SK-N-SH (cell line): Measurements from ENCODE around the gene VCAM1. TPM values are rescaled to one million over a fixed set of nuclear protein-coding genes. Genes with fewer than 3 reads are reported as not detected.

Experiments
- CTCF ChIA-PET: fragments of 300-600, 350-600 bp; formaldehyde crosslinking; extraction: SDS; loops from one replicate; lab custom pipeline; 2021; lab: Yijun Ruan, JAX
- POLR2A ChIA-PET: fragments of 350-600 bp; sonication (Branson Sonifier 250); formaldehyde crosslinking; extraction: SDS; loops from one replicate; lab custom pipeline; 2020; ENCODE audit warnings: antibody characterized with exemption, inconsistent platforms; lab: Yijun Ruan, JAX
- DNase-seq: peaks from one replicate; pipeline ENCODE4 v3.0.0; 2012
- H2AFZ ChIP-seq: fragments of 200-600 bp; sonication (generic); 2 replicates; pipeline ENCODE4 v1.8.1; 2016; ENCODE audit warnings: antibody characterized with exemption, mild to moderate bottlenecking, low read depth
- H3F3A ChIP-seq: fragments of 200-600 bp; sonication (generic); replicated peaks from 2 replicates; pipeline ENCODE3; 2016; ENCODE audit warnings: antibody characterized with exemption, mild to moderate bottlenecking; ENCODE audit not compliant: insufficient read depth
- H3K27ac ChIP-seq, 2 experiments: fragments of 200-500 bp in 1 of 2; fragments of 200-600 bp in 1 of 2; sonication (Bioruptor generic) in 1 of 2; sonication (generic), shearing (Covaris generic) in 1 of 2; 2 replicates each; pipeline versions ENCODE4 v1.5.1 to v1.6.1; 2014 to 2016; ENCODE audit warnings: low read depth in 2 of 2, inconsistent platforms in 1 of 2, low read length in 1 of 2, mild to moderate bottlenecking in 1 of 2, mixed read lengths in 1 of 2
- H3K27me3 ChIP-seq: fragments of 200-600 bp; sonication (generic), shearing (Covaris generic); 2 replicates; pipeline ENCODE4 v1.6.1; 2016; ENCODE audit warnings: mixed run types; ENCODE audit not compliant: insufficient read depth
- H3K36me3 ChIP-seq, 2 experiments: fragments of 200-500 bp in 1 of 2; fragments of 200-600 bp in 1 of 2; sonication (Bioruptor generic) in 1 of 2; sonication (generic) in 1 of 2; replicated peaks in 1 of 2; 2 replicates each; pipeline versions ENCODE3 to v1.5.1; 2014 to 2016; ENCODE audit warnings: low read length in 1 of 2, mild to moderate bottlenecking in 1 of 2; ENCODE audit not compliant: insufficient read depth in 2 of 2, control insufficient read depth in 1 of 2
- H3K4me1 ChIP-seq, 2 experiments: fragments of 200-500 bp in 1 of 2; fragments of 200-600 bp in 1 of 2; sonication (Bioruptor generic) in 1 of 2; sonication (generic), shearing (Covaris generic) in 1 of 2; 2 replicates each; pipeline versions ENCODE4 v1.5.1 to v1.6.1; 2014 to 2016; ENCODE audit warnings: low read depth in 1 of 2, low read length in 1 of 2, mixed run types in 1 of 2; ENCODE audit not compliant: insufficient read depth in 2 of 2, control insufficient read depth in 1 of 2
- H3K4me2 ChIP-seq: fragments of 200-600 bp; sonication (generic), shearing (Covaris generic); 2 replicates; pipeline ENCODE4 v1.6.1; 2017; ENCODE audit warnings: mixed run types
- H3K4me3 ChIP-seq, 2 experiments: fragments of 200-500 bp in 1 of 2; fragments of 200-600 bp in 1 of 2; sonication (Bioruptor generic) in 1 of 2; sonication (generic), shearing (Covaris generic) in 1 of 2; 2 replicates each; pipeline versions ENCODE4 v1.5.1 to v1.8.1; 2014 to 2016; ENCODE audit warnings: low read depth in 2 of 2, inconsistent platforms in 1 of 2, low read length in 1 of 2, mild to moderate bottlenecking in 1 of 2, mixed read lengths in 1 of 2, moderate library complexity in 1 of 2
- H3K79me2 ChIP-seq: fragments of 200-600 bp; sonication (generic); 2 replicates; pipeline ENCODE4 v1.8.1; 2017; ENCODE audit warnings: mild to moderate bottlenecking; ENCODE audit not compliant: insufficient read depth
- H3K9ac ChIP-seq: fragments of 200-600 bp; sonication (generic); 2 replicates; pipeline ENCODE4 v1.6.1; 2017; ENCODE audit warnings: mixed run types
- H3K9me2 ChIP-seq: fragments of 200-600 bp; sonication (generic); 2 replicates; pipeline ENCODE4 v1.6.1; 2017; ENCODE audit warnings: mixed run types
- H3K9me3 ChIP-seq: fragments of 200-600 bp; sonication (generic); 2 replicates; pipeline ENCODE4 v1.6.1; 2017; ENCODE audit warnings: mixed run types, mild to moderate bottlenecking, moderate library complexity
- H4K20me1 ChIP-seq: fragments of 200-600 bp; sonication (generic); 2 replicates; pipeline ENCODE4 v1.6.1; 2017; ENCODE audit warnings: mild to moderate bottlenecking, mixed run types; ENCODE audit not compliant: insufficient read depth
- CHD2 ChIP-seq: fragments of 150-350 bp; IDR thresholded peaks from 2 replicates; pipeline ENCODE4 v1.6.1; 2018; ENCODE audit warnings: low read length; ENCODE audit not compliant: partially characterized antibody
- EP300 ChIP-seq, 2 experiments: IDR thresholded peaks; 2 replicates each; pipeline versions ENCODE4 v1.4.0 to v1.6.1; 2012; ENCODE audit warnings: borderline replicate concordance in 1 of 2, low read depth in 1 of 2, low read length in 1 of 2
- EZH2phosphoT487 ChIP-seq: fragments of 200-600 bp; sonication (generic); IDR thresholded peaks from 2 replicates; pipeline ENCODE4 v1.6.1; 2017; ENCODE audit warnings: low read depth, mixed run types, mild to moderate bottlenecking, antibody characterized with exemption, moderate library complexity, borderline replicate concordance
- FOXJ3 ChIP-seq: sonication (generic); formaldehyde crosslinking; IDR thresholded peaks from 2 replicates; pipeline ENCODE4 v1.5.1; 2020; ENCODE audit warnings: mild to moderate bottlenecking, missing genetic modification reagents
- FOXM1 ChIP-seq: IDR thresholded peaks from 2 replicates; pipeline ENCODE4 v1.4.0; 2012; ENCODE audit warnings: low read depth, mild to moderate bottlenecking
- GATA2 ChIP-seq: sonication (generic); formaldehyde crosslinking; IDR thresholded peaks from 2 replicates; pipeline ENCODE4 v1.5.0; 2020; ENCODE audit warnings: mild to moderate bottlenecking, missing genetic modification reagents
- MXI1 ChIP-seq: IDR thresholded peaks from 2 replicates; pipeline ENCODE4 v1.6.1; 2012; ENCODE audit warnings: mild to moderate bottlenecking, low read depth, low read length, improper control_type of control experiment
- NFIC ChIP-seq: IDR thresholded peaks from 2 replicates; pipeline ENCODE4 v1.4.0; 2012; ENCODE audit warnings: borderline replicate concordance
- POLR2AphosphoS5 ChIP-seq: IDR thresholded peaks from 2 replicates; pipeline ENCODE4 v1.6.1; 2012; ENCODE audit warnings: low read depth, low read length
- RCOR1 ChIP-seq: fragments of 150-350 bp; IDR thresholded peaks from 2 replicates; pipeline ENCODE4 v1.6.1; 2017; ENCODE audit warnings: antibody characterized with exemption, low read length
- RFX5 ChIP-seq: IDR thresholded peaks from 2 replicates; pipeline ENCODE4 v1.6.1; 2012; ENCODE audit warnings: mild to moderate bottlenecking, improper control_type of control experiment, low read length
- RXRA ChIP-seq: IDR thresholded peaks from 2 replicates; pipeline ENCODE4 v1.4.0; 2012; ENCODE audit warnings: low read depth, mild to moderate bottlenecking, borderline replicate concordance
- SIN3A ChIP-seq: IDR thresholded peaks from 2 replicates; pipeline ENCODE4 v1.6.1; 2012; ENCODE audit warnings: low read depth, mild to moderate bottlenecking, low read length, moderate library complexity, borderline replicate concordance
- SMC3 ChIP-seq: IDR thresholded peaks from 2 replicates; pipeline ENCODE4 v1.6.1; 2012; ENCODE audit warnings: low read depth, low read length, improper control_type of control experiment
- TEAD4 ChIP-seq: IDR thresholded peaks from 2 replicates; pipeline ENCODE4 v1.4.0; 2012; ENCODE audit warnings: mild to moderate bottlenecking, borderline replicate concordance; ENCODE audit not compliant: insufficient read depth
- YY1 ChIP-seq: IDR thresholded peaks from 2 replicates; pipeline ENCODE4 v1.4.0; 2012; ENCODE audit warnings: low read depth, mild to moderate bottlenecking
- WGBS: methylation state at CpG from one replicate; pipeline ENCODE4 v1.1.6; 2017; ENCODE audit warnings: low lambda C conversion rate; 5-methylcytosine and 5-hydroxymethylcytosine counted together
- polyA plus RNA-seq, 3 experiments: library from polyadenylated mRNA; depleted of rRNA; stranded (reverse); fragments of >200 nt; gene quantifications; 2 replicates each; pipeline ENCODE4 v1.2.3, GENCODE V29; 2012
- TF ChIP-seq, protein P1 (sequence below): fragments of 150-350 bp; IDR thresholded peaks from 2 replicates; pipeline ENCODE4 v1.6.1; 2017; ENCODE audit warnings: antibody characterized with exemption, low read length, low read depth, borderline replicate concordance
- TF ChIP-seq, protein P2 (sequence below): IDR thresholded peaks from 2 replicates; pipeline ENCODE4 v1.4.0; 2012; ENCODE audit warnings: low read depth
- TF ChIP-seq, protein P3 (sequence below): IDR thresholded peaks from 2 replicates; pipeline ENCODE4; 2012
- TF ChIP-seq, protein P4 (sequence below): IDR thresholded peaks from 2 replicates; pipeline ENCODE4 v1.4.0; 2012; ENCODE audit warnings: low read depth, borderline replicate concordance

VCAM1 gene
- polyA plus RNA-seq, 1 of the 3 experiments (the other 2 are of a cell fraction): 5.0 TPM

DNA sequence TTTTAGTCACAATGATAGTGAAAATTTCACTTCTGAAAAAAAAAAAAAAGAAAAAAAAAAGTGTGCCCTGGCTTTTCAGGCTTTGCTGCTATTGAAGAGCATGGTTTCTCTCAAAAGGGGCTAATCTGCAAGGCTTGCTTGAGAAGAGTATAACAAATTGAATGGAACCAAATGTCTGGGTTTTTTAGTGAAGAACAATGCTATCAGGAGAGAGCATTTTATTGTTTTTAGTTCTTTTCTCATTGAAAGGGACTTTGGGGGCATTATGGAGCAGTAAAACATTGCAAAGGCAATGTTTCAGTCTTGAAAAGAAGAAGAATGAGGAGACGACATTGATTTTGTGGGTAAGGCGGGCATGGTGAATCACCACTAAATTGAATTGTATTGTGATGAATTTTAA lies 28.2 kb downstream of the VCAM1 start (continued):
- TF ChIP-seq, protein P1, sequence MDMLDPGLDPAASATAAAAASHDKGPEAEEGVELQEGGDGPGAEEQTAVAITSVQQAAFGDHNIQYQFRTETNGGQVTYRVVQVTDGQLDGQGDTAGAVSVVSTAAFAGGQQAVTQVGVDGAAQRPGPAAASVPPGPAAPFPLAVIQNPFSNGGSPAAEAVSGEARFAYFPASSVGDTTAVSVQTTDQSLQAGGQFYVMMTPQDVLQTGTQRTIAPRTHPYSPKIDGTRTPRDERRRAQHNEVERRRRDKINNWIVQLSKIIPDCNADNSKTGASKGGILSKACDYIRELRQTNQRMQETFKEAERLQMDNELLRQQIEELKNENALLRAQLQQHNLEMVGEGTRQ: no peak
- TF ChIP-seq YY1: no peak
- no peak for TF ChIP-seq EZH2phosphoT487
- TF ChIP-seq TEAD4: no peak
- TF ChIP-seq, protein P2, sequence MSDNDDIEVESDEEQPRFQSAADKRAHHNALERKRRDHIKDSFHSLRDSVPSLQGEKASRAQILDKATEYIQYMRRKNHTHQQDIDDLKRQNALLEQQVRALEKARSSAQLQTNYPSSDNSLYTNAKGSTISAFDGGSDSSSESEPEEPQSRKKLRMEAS: no peak
- TF ChIP-seq RXRA: no peak
- no peak for TF ChIP-seq POLR2AphosphoS5
- no peak for TF ChIP-seq SIN3A
- no peak for TF ChIP-seq GATA2

DNA sequence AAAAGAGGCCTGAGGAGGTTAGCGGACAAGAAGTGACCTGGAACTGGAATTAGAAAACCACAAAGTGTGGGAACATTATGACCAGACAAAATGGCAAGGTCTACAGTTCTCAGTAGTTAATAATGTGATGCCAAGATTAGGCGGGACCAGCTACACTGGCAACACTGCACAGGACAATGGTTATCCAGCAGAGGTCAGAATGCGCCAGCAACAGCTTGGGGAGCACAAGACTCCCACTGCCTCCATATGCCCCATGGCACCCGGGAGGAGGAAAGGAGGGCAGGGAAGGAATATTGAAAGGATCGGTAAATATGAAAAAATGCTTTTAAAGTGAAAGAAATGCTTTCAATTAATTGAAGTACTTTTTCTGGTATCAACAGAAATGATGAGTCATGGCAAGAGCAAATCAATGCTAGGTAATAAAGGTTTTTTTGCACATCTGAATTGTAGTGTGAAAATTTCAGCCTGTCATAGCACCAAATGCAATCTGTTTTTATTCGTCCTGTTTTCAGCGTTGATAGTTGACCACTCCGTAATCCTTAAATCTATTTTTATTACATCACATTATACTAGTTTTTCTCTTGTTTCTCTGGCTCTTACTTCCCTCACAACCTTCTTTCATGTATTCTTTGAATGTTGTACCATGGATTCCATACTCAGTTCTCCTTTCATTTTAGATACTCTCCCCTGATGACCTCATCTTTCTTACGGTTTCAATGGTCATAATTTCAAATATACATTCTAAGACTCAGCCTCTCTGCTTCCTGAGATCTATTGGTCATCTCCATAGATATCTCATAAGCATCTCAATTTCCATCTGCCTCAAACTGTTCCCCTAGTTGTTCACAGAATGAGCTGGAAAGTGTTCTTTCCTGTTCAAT lies 30.7 kb downstream of the VCAM1 start:
- no peak overlapping the region for H3K4me2 ChIP-seq
- no peaks in the 10 kb centered on the region for H3K9me3 ChIP-seq
- H2AFZ ChIP-seq: no peak overlapping the region
- WGBS: 90% methylated on average over 9 of the region's 9 CpGs
- no peaks in the 10 kb centered on the region for H3K36me3 ChIP-seq
- no peak overlapping the region for H3K27ac ChIP-seq
- H3K9ac ChIP-seq: no peak overlapping the region
- H3K4me1 ChIP-seq: no peaks in the 10 kb centered on the region
- no peaks in the 10 kb centered on the region for H3K27me3 ChIP-seq
- H3K79me2 ChIP-seq: no peaks in the 10 kb centered on the region
- ChIA-PET CTCF (interaction anchor here (0.7 to 1.5 kb wide), 2 partner anchors 174 to 287 kb away, joined by 3 read pairs; no protein-coding TSS in a partner anchor), POLR2A (no interaction called here)
- H4K20me1 ChIP-seq: no peaks in the 10 kb centered on the region
- no peak overlapping the region for H3K4me3 ChIP-seq
- H3K9me2 ChIP-seq: no peaks in the 10 kb centered on the region
- H3F3A ChIP-seq: no peaks in the 10 kb centered on the region
- TF ChIP-seq, protein P2: no peak
- TF ChIP-seq NFIC: no peak
- TF ChIP-seq EZH2phosphoT487: no peak
- TF ChIP-seq YY1: no peak
- TF ChIP-seq, protein P3, sequence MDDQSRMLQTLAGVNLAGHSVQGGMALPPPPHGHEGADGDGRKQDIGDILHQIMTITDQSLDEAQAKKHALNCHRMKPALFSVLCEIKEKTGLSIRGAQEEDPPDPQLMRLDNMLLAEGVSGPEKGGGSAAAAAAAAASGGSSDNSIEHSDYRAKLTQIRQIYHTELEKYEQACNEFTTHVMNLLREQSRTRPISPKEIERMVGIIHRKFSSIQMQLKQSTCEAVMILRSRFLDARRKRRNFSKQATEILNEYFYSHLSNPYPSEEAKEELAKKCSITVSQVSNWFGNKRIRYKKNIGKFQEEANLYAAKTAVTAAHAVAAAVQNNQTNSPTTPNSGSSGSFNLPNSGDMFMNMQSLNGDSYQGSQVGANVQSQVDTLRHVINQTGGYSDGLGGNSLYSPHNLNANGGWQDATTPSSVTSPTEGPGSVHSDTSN: no peak
- TF ChIP-seq, protein P1: no peak
- no peak for TF ChIP-seq RFX5
- no peak for TF ChIP-seq EP300 (IDR thresholded peaks at IDR 0.05; ENCODE audit: borderline replicate concordance in 1 of 2, low read depth in 1 of 2, low read length in 1 of 2)
- TF ChIP-seq, protein P4, sequence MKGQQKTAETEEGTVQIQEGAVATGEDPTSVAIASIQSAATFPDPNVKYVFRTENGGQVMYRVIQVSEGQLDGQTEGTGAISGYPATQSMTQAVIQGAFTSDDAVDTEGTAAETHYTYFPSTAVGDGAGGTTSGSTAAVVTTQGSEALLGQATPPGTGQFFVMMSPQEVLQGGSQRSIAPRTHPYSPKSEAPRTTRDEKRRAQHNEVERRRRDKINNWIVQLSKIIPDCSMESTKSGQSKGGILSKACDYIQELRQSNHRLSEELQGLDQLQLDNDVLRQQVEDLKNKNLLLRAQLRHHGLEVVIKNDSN: no peak
- no peak for TF ChIP-seq FOXJ3
- no peak for TF ChIP-seq SMC3
- no peak for TF ChIP-seq GATA2
- no peak for TF ChIP-seq MXI1
- no peak for TF ChIP-seq CHD2
- no peak for TF ChIP-seq RCOR1
- no peak for TF ChIP-seq FOXM1
- DNase-seq: no peak
